CD4-positive, alpha-beta T cell treated with Interferon gamma for 1 hour (primary cell): Measurements from ENCODE around the gene LGALS8.
"Not testable (repeated sequence)": the region's sequence is repeated elsewhere in the genome, so short reads cannot be mapped to it uniquely, and the experiment has no call there.

ENCODE experiments used
- DNase-seq: peaks from one replicate; pipeline ENCODE4 v3.0.0-alpha.2; 2020

The LGALS8 gene

DNA sequence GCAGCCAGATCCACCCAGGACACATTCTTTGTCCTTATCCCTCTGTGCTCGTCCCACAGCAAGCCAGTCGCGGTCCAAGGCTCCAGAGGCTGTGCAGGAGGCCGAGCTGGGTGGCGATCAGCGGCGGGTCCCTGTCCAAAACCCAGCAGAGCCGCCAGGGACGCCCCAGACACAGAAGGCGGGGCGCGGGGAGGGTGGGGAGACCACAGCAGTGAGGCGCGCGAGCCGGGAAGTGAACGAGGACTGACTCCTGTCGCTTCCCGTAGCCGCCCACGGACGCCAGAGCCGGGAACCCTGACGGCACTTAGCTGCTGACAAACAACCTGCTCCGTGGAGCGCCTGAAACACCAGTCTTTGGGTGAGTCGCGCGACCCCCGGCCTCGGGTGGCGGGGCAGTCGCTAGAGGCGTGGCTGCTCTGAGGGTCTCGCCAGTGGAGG, at the start of gene LGALS8:
Gene LGALS8, plus strand, starts transcription at position 279 of the 438 bp plus-strand sequence. CDS start 2,089 bp downstream, outside the sequence.
- peak; percentile 83 for DNase-seq

- no peak for DNase-seq
Observed at GRCh38 chr1:236476019-236476418, 47.8 kb upstream of the LGALS8 start.

- DNase-seq: no peak
Observed at GRCh38 chr1:236480758-236481436, 42.9 kb upstream of the LGALS8 start.

GRCh38 chr1:236484310-236484971, 39.3 kb upstream of the LGALS8 start:
- DNase-seq: no peak

GRCh38 chr1:236486356-236487002, 37.3 kb upstream of the LGALS8 start:
- DNase-seq: no peak

- not testable (repeated sequence) for DNase-seq
Observed at GRCh38 chr1:236489161-236489560, 34.6 kb upstream of the LGALS8 start.

GRCh38 chr1:236489710-236490377, 33.9 kb upstream of the LGALS8 start:
- no peak for DNase-seq

GRCh38 chr1:236491469-236492136, 32.2 kb upstream of the LGALS8 start:
- no peak for DNase-seq

DNA sequence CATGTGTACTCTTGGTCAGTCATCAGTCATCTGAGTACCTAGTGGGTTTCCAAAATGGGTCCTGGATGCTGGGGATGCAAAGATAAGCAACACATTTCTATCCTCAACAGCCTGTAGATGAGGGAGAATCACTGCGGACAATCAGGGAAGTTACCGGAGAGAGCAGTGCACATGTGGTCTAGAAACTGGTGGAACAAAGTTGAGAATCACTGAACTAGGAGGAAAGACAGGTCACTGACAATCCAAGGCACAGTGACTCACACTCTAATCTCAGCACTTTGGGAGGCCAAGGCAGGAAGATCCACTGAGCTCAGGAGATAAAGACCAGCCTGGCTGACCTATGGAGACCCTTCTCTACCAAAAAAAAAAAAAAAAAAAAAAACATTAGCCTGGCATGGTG, 31.4 kb upstream of the LGALS8 start:
- no peak for DNase-seq

DNA sequence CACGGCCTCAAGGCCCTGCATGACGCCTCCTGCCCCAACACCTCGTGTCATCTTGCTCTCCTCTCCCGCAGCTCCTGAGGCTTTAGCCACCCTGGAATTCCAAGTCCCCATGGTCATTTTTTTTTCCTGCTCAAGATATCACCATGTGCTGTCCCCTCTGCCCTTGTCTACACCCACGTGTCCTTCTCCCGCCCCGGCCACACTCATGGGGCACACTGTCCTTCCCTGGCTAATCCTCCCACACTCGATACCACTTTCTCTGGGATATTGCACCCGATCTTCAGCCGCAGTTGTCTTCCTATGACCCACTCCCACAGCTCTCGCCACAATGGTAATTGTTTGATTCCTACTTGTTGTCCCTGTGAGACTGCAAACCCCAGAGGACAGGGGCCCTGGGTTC, 29.7 kb upstream of the LGALS8 start:
- no peak for DNase-seq

GRCh38 chr1:236494586-236495466, 29.0 kb upstream of the LGALS8 start:
- no peak for DNase-seq

DNA sequence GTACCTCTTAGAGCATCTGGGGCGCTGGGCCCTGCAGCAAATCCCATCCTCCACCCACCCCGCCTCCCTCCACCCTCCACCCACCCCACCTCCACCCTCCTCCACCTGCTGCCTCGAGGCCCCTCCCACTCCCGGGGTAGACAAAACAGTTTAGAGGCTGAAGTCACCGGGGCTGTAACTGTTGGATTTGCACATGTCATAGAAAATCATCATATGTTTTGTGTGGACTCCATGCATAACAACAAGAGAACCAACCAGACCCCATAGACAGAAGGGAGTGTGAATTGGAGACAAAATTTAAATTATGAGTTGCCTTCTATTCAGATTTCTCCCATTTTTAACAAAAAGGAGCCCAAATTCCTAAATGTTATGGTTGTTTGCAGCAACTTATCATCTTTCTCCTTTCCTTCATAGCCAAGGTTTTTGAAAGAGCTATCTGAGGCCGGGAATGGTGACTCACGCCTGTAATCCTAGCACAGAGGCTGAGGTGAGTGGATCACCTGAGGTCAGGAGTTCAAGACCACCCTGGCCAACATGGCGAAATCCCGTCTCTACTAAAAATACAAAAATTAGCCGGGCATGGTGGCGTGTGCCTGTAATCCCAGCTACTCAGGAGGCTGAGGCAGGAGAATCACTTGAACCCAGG, 28.2 kb upstream of the LGALS8 start:
- DNase-seq: no peak

- no peak for DNase-seq
Observed at GRCh38 chr1:236497908-236498307, 25.9 kb upstream of the LGALS8 start.

DNA sequence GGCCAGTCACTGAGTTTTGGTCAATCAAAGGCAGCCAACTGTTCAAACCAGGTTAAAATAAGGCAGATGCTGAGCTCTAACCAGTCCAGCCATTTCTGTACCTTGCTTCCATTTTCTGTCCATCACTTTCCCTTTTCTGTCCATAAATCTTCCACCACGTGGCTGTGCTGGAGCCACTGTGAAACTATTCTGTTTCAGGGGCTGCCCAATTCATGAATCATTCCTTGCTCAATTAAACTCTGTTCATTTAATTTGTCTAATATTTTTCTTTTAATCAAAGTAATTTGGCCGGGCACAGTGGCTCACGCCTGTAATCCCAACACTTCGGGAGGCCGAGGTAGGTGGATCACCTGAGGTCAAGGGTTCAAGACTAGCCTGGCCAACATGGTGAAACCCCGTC, 22.7 kb upstream of the LGALS8 start:
- no peak for DNase-seq

GRCh38 chr1:236502579-236502971, 21.2 kb upstream of the LGALS8 start:
- no peak for DNase-seq

DNA sequence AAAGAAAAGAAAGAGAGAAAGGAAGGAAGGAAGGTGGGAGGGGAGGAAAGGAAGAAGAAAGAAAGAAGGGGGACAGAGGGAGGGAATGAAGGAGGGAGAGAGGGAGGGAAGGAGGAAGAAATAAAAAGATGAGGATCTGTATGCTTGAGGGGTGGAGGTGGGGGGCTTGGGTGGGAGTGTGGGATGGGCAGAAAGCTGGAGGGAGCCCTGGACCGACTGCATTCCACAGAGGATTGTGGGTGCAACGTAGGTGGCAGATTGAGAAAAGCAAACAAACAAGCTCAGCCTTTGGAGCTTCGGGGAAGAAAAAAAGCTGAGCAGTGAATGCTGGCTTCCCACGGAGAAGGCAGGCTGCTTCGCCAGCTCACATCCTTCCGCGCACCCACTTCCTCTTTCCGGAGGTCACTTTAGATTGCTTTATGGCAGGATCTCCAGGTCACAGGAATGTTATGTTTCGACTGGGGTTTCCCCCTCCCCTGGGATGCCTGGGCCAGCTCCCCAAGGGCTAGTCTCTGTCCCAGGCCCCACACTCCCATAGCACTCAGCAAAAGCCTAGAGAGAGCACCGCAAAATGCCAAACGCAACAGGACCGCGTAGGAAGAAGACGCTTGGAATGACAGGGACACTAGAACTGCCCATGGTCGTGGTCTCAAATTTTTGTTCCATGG, 20.7 kb upstream of the LGALS8 start:
- peak; percentile 37 for DNase-seq

DNA sequence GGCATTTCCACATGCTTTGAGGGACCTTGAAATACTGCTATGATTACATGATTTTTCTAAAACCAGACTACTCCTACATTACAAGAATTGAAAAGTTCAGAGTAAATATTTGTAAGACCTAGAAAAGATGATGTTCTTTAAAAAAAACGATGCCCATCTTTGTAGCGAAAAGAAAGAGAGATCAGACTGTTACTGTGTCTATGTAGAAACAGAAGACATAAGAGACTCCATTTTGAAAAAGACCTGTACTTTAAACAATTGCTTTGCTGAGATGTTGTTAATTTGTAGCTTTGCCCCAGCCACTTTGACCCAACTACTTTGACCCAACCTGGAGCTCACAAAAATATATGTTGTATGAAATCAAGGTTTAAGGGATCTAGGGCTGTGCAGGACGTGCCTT, 19.4 kb upstream of the LGALS8 start:
- DNase-seq: not testable (repeated sequence)

GRCh38 chr1:236507022-236507700, 16.6 kb upstream of the LGALS8 start:
- DNase-seq: no peak

DNA sequence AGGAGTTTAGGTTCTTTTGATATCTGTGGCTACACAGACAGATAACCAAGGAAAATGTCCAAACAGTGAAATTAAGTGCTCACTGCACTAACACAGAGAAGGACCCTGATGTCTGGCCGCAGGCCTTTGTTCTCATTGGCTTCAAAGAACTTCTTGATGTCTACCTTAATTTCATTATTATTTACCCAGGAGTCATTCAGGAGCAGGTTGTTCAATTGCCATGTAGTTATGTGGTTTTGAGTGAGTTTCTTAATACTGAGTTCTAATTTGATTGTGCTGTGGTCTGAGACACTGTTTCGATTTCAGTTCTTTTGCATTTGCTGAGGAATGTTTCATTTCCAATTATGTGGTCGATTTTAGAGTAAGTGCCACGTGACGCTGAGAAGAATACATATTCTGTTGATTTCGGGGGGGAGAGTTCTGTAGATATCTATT, 15.2 kb upstream of the LGALS8 start:
- no peak for DNase-seq

DNA sequence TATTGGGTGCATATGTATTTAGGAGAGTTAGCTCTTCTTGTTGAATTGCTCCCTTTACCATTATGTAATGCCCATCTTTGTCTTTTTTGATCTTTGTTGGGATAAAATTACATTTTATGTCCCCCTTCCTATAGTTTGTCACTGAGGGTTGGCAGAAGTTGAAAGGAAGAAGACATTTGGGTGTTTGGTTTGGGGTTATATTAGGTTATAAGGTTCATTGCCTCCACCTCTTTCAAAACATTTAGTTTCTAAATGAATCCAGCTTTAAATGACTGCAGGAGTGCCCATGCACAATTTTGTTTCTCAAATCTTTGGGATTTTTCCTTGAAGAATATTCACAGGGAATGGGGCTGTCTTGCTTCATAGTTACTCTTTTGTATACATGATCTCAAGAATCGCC, 14.6 kb upstream of the LGALS8 start:
- DNase-seq: no peak
